GM19193 (cell line): ENCODE measurements around the gene PSMC2.

Source experiments
- POLR2A ChIP-seq: IDR thresholded peaks from 4 replicates; pipeline ENCODE4 v1.6.1; 2011; ENCODE audit not compliant: insufficient read depth, insufficient read length; ENCODE audit errors: extremely low read depth

Gene PSMC2

DNA sequence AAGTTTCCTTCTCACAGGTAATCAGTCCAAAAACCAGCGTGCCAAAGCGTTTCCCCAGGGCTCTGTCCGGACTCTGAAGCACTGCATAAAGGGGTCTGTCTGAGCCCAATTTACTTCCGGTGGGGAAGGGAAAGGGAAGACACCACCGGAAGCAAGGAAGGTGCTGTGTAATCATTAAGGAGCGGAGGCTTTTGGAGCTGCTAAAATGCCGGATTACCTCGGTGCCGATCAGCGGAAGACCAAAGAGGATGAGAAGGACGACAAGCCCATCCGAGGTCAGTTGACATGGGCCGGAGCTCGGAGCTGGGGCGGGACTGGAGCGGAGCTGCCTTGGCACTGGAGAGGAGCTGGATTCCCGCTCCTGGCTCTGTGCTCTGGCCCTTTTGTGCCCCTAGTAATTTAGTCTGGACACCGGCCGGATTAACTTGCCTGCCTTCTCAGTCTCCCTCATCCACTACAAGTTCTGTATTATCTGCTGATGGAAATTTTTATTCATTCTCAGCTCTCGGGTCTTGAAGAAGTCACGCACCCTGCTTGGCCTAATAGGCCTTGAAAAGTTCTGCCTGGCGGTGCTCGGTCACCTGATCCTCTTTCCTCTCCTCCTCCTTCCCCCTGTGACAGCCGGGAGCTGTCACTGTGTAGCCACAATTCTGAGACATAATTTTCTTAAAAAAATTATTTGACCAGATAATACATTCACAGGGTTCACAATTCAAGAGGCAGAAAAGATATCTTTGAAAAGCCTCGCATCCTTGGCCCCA is at the start of gene PSMC2:
PSMC2 (plus strand) TSS at position 137 of the 761 bp plus-strand sequence; CDS start at position 206, 69 bp downstream.
- peak; percentile 65 for TF ChIP-seq POLR2A

DNA sequence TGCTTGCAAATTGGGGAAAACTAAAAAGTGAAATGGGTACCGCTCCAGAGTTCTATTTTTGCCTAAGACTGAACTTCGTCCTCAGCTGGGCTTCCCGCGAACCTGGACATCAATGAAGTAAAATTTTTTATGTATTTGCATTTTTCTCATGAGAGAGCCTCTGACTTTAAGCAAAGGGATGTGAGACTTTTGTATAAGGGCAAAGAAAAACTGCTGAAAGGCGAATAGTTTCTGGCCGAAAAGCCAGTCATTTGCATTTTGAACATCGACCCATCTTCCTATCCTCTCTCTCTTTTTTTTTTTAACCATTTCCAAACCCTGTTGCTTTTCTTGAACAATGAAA is 49.6 kb upstream of the PSMC2 start:
- TF ChIP-seq POLR2A: no peak

DNA sequence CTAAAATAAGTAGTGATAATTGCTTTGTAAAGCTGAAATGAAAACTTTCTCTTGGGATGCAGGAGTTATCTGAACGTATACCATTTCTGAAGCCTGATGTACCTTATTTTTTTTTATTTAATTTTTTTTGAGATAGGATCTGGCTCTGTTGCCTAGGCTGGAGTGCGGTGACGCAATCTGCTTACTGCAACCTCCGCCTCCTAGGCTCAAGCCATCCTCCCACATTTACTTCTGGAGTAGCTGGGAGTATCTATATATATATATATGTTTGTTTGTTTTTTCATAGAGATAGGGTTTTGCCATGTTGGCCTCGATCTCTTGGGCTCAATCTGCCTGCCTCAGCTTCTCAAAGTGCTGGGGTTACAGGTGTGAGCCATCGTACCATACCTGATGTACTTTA is 47.8 kb upstream of the PSMC2 start:
- no peak for TF ChIP-seq POLR2A

DNA sequence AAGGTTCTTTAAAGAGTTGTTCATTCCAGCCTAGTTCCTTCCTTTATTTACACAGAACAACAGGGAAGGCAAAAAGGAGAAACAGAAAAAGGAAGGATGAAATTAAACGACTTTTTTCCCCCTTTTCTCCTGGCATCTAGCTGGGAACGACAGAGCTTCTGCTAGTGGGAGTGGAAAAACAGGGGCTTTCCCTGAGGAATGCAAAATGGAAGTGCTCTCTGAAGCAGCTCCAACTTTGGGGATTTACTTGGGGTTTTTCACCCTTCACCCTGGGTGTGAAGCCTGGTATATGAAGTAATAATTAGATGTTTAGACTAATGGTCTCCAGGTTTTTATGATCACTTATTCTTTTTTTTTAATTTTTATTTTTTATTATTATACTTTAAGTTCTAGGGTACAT is 46.0 kb upstream of the PSMC2 start:
- TF ChIP-seq POLR2A: no peak

DNA sequence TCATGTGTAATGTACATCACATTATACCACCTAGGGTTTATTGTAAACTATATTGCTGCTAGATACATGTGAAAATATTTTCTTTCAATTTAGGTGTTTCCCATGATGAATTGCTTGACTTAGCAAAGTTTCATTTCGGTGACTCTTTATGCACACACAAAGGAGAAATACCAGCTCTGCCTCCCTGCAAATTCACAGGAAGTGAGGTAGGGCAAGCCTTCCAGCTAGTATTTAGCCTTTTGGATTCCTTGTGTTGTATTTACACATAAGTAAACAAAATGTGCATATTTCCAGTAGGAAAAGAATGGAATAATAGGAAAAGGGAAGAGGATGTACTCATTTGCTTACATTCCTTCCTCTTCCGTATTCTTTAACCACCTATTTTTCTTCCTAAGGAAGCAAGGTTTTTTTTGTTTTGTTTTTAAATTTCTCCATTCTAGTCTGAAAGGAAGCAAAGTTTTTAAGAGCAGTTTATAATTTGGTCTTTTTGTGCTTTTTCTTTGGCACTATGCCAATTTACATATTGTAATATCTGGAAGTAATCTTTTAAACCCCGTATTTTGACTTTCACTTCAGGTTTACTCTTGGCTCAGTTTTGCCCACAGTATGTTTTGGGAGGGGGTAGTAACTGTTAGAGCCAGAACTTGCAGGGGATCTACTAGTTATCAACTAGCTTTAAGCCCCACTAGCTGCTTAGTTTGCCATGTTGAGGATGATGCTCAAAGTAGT is 39.8 kb upstream of the PSMC2 start:
- TF ChIP-seq POLR2A: no peak

DNA sequence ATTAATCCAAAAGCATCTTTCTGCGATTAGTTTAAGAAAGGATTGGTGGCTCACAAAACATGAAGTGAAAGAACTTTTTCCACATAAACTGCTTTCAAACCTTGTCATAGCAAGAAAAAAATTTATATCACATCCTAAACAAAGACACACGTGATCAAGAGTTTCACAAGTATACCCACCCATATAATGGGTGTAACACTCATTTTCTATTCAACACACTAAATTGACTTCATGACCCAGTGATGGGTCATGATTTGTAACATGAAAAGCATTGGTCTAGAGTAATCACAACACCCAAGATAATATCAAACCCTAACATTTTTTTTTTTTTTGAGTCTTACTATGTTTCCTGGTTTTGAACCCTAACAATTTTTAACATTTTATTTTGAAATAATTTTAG is 32.6 kb upstream of the PSMC2 start:
- no peak for TF ChIP-seq POLR2A

DNA sequence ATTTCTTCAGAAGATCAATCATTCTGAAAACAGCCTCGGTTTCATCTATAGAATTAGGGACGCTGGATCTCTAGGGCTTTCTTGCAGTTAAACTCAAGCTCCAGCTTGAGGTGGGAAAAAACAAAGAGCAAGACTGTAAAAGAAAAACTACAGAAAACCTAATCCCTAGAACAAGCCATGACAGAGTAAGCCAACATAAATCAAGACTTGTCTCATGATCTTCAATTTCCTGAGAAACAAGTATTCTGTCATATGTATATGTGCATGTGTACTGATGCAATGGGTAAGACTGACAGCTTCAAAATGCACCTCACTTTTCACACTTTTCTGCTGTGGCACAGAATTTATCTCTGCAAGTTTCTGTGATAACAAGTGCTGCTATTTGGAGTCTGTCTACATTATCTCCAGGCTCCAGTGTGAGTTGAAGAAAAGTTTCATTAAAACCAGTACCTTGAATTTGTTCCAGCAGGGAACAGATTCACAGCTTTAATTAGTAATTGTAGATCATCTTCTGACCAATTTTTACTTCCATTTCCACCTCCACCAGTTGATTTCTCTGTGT is 31.0 kb upstream of the PSMC2 start:
- no peak for TF ChIP-seq POLR2A

DNA sequence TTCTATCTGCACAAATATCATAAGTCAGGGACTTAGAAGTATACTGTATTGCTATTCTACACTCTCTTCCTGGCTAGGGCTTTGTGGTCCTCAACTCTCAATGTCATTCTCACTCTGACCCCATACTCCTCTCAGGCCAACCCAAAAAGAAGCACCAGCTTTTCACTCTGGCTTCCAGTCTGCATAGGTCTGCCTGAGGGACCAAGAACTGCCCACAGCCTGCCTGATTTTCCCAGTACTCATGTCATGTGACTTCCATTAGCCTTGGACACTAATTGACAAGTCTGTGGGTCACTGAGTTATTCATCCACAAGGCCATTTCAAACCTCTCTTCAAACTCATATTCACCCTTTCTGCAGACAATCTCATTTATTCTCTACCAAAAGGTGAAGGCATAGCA is 30.4 kb upstream of the PSMC2 start:
- TF ChIP-seq POLR2A: no peak

DNA sequence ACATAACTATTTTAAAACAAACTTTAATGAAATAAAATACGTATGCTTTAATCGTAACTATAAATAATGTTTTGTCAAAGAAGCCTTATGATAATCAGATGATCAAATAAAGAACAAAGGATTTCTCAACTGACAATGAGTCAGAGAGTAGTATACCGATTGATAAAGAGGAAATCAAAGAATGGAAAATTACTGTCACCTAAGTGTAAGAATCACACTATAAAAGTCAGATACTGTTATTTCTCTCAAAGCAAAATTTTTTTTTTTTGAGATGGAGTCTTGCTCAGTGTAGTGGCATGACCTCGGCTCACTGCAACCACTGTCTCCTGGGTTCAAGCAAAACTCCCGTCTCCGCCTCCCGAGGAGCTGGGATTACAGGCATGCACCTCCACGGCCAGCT is 21.7 kb upstream of the PSMC2 start:
- TF ChIP-seq POLR2A: no peak

DNA sequence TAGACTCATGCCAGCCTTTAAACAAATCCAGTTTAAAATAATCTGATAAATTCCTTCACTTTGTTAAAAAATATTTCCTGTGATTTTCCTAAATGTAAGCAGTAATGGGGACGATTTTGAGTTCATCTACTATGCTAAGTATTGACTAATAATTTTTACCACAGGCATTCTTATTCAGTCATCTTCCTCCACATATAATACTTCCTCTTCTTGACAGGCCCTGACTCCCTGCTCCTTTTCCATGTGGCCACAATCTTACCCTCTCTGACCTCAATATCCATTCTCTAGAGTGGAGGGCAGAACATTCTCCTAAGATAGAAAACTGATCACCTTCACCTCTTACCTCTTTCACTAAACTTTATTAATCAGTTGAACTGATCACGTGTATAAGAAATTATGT is 10.7 kb upstream of the PSMC2 start:
- no peak for TF ChIP-seq POLR2A

DNA sequence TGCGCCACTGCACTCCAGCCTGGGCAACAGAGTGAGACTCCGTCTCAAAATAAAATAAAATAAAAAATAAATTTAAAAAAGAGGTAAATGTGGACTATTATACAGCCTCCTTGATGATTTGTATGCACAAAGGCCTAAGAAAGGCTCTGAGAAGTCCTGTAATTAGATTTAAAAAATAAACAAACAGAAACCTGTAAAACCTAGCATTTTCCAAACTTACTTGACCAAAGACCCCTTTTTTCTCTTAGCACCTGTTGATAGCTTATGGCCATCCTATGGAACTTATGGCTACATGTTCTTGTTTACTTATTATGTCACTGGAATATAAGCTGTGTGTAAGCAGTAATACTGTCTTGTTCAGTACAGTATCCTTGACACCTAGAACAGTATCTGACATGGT is 8.6 kb upstream of the PSMC2 start:
- no peak for TF ChIP-seq POLR2A

DNA sequence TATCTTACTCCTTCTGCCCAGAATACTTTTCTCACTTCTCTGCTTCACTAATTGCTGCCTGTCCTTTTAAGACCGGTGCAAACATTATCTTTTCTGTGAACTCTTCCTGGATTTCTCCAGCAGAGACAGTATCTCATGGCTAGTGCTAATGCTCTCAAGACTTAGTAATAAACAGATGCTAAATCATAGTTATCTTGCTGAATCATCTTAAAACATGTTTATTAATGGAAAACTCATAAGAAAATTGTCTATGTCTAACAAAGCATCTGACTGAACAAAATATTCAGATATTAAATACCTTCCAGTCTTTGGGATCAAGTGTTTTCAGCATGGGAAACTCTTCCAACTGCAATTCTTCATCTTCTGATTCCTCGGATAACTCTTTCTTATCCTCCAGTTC is 6.0 kb upstream of the PSMC2 start:
- no peak for TF ChIP-seq POLR2A

DNA sequence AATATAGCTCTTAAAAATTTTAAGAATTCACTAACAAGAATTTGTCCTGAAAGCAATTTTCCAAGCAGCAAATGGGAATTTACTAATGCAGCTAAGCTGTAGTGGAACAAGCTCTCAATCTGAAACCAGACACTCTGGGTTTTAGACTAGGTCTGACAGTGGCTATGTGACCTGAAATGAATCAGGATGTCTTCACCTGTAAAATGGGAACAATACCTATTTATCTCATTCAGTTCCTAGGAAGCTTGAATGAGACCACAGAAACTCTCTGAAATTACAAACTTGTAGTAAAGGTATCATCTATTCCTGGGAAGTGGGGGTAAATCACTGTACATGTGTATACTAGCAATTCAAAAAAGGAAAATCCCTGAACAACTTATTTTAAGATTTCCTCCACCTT is 4.1 kb upstream of the PSMC2 start:
- TF ChIP-seq POLR2A: no peak

DNA sequence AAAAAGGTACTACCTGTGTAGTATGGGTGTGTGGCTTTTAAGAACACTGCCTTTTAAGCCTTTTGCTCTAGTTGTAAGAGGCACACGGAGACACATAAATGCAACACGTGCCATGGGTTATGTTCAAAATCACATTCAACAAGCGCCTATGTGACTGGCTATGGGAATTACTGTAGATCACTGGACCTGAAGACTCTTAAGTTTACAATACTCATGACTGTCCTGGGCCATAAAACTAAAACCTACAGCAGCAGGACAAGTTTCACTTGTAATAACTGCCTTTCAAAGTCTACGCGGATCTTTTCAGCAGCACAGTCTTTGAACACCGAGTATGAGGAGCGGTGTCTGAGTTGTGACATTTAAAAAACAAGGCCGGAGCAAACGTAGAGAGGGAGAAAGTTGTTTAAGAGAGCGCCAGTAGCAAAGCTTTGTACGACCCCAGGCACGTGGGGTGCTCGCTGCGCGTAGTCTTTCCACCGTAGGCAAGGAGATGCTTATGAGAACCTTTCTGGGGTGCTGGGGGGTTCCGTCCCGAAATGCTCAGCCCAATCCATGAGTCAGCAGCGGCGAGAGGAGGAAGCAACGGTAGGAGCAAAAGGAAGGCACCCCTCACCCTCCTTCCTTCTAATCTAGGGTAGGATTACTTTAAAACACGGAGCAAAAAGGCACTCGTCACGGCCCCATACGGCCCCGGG is 3.5 kb upstream of the PSMC2 start:
- TF ChIP-seq POLR2A: no peak

DNA sequence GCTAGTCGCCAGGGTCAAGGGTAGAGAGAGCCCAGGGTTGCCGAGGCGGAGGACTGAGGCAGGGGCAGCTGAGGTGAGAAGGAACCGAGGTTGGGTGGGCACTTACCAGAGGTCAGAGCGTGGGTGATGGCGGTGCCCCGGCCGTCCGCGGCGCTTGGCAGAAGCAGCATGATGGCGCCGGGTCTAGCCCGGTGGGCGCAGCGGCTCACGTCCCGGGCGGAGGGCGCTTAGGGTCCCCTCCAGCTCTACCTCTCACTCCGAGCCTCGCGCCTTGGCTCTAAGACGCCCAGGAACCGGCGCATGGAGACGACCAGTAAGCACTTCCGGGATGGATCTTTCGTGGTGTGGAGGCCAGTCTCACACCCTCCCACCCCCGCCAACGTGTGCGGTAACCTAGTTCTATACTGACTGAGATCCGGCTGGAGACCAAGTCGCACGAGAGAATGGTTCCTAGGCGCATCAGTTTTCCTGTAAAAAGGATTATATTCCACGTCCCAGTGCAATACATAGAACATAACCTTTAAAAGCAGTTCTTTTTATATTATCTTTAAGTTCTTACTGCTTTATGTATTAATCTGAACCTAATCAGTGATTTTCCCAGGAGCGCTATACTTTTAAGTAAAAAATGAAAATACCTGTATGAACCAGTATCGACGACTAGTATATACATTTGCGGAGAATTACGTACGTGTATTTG is 2.8 kb upstream of the PSMC2 start, which contains the start of gene DNAJC2:
DNAJC2 (minus strand) TSS at position 315 of the 697 bp plus-strand sequence; CDS start at position 170, 145 bp downstream.
- TF ChIP-seq POLR2A: peak; percentile 83
